CD4-positive, CD25-positive, alpha-beta regulatory T cell (primary cell): ENCODE measurements around the gene DLG2. TPM values are rescaled to one million over a fixed set of nuclear protein-coding genes. Genes with fewer than 3 reads are reported as not detected.
"Not testable (repeated sequence)": the region's sequence is repeated elsewhere in the genome, so short reads cannot be mapped to it uniquely, and the experiment has no call there.

Experiments
- ATAC-seq, 2 donors: fragments of 150-1000 bp; cut with Tn5 transposase; one replicate each; pipeline ENCODE4 v1.10.0; 2021; ENCODE audit warnings: low read depth in 2 of 2, moderate number of reproducible peaks in 2 of 2, moderate library complexity in 1 of 2
- DNase-seq, 3 donors: peaks; one replicate each; pipeline versions ENCODE4 v3.0.0 to v3.0.0-alpha.2; 2012 to 2022; ENCODE audit warnings: mixed read lengths in 1 of 3
- H3K27ac ChIP-seq: one replicate; pipeline ENCODE4 v1.7.0; 2013; ENCODE audit warnings: mild to moderate bottlenecking, low read length; ENCODE audit not compliant: insufficient read depth, poor library complexity, severe bottlenecking
- H3K27me3 ChIP-seq: one replicate; pipeline ENCODE4 v1.7.0; 2013; ENCODE audit warnings: low read length; ENCODE audit not compliant: control insufficient read depth, insufficient read depth
- H3K36me3 ChIP-seq: one replicate; pipeline ENCODE4 v1.7.0; 2013; ENCODE audit warnings: mild to moderate bottlenecking, low read length, moderate library complexity; ENCODE audit not compliant: control insufficient read depth, insufficient read depth
- H3K4me1 ChIP-seq: 2 replicates; pipeline ENCODE4 v1.7.0; 2013; ENCODE audit warnings: mild to moderate bottlenecking, low read length; ENCODE audit not compliant: insufficient read depth, control insufficient read depth, poor library complexity, severe bottlenecking
- H3K4me3 ChIP-seq: one replicate; pipeline ENCODE4 v1.7.0; 2013; ENCODE audit warnings: low read depth, mild to moderate bottlenecking, low read length, moderate library complexity
- H3K9me3 ChIP-seq, 2 experiments: 1 replicate in 1 of 2; 2 replicates in 1 of 2; pipeline ENCODE4 v1.7.0; 2013; ENCODE audit warnings: low read length in 2 of 2, mild to moderate bottlenecking in 1 of 2, moderate library complexity in 1 of 2; ENCODE audit not compliant: control insufficient read depth in 2 of 2
- H3K27ac Mint-ChIP-seq, 3 donors: one replicate each; pipeline ENCODE4 v1.8.0; 2020 to 2022; ENCODE audit warnings: mild to moderate bottlenecking in 3 of 3, mixed read lengths in 3 of 3, moderate library complexity in 2 of 3
- H3K27me3 Mint-ChIP-seq: one replicate; pipeline ENCODE4 v1.8.0; 2022; ENCODE audit warnings: mild to moderate bottlenecking, mixed read lengths
- H3K36me3 Mint-ChIP-seq: one replicate; pipeline ENCODE4 v1.8.0; 2020; ENCODE audit warnings: mixed read lengths
- H3K4me1 Mint-ChIP-seq, 4 donors: one replicate each; pipeline ENCODE4 v1.8.0; 2020 to 2022; ENCODE audit warnings: mixed read lengths in 4 of 4, mild to moderate bottlenecking in 1 of 4
- H3K4me3 Mint-ChIP-seq, 4 donors: one replicate each; pipeline ENCODE4 v1.8.0; 2020 to 2022; ENCODE audit warnings: mild to moderate bottlenecking in 4 of 4, mixed read lengths in 4 of 4, moderate library complexity in 3 of 4
- H3K9me3 Mint-ChIP-seq, 7 donors: one replicate each; pipeline ENCODE4 v1.8.0; 2020 to 2022; ENCODE audit warnings: mixed read lengths in 7 of 7, mild to moderate bottlenecking in 3 of 7, moderate library complexity in 2 of 7
- polyA plus RNA-seq, 4 donors: library from polyadenylated mRNA; unstranded; fragments of 300-500 nt; fragmentation: Illumina TruSeq; gene quantifications; one replicate each; pipeline ENCODE4 v1.2.3, GENCODE V29; 2021
- total RNA-seq: library from RNA; stranded (reverse); gene quantifications from one replicate; pipeline ENCODE4 v1.2.3, GENCODE V29; 2022

The DLG2 gene
- total and polyA plus RNA-seq, 5 donors from 2014 or later: 0.26 to 2.0 (median 0.94) TPM

GRCh38 chr11:85654343-85654742 is 27.2 kb upstream of the DLG2 start:
- not testable (repeated sequence) for H3K4me1 ChIP-seq, H3K9me3 Mint-ChIP-seq

GRCh38 chr11:85652786-85653447 is 25.8 kb upstream of the DLG2 start:
- Mint-ChIP-seq H3K27me3 (no peaks in the 10 kb centered on the region), H3K4me3 (no peak overlapping the region), H3K36me3 (no peaks in the 10 kb centered on the region), H3K27ac (peak overlapping the region in 1 of 3 donors; percentile 8), H3K4me1 (peaks cover 12 to 45% (median 29%) of the 10 kb centered on the region in 4 donors), H3K9me3 (no peaks in the 10 kb centered on the region)
- Histone ChIP-seq H3K36me3 (peaks cover 48% of the 10 kb centered on the region), H3K4me3 (peak overlapping the region; percentile 23), H3K27ac (peak overlapping the region; percentile 30), H3K27me3 (no peaks in the 10 kb centered on the region), H3K9me3 (no peaks in the 10 kb centered on the region), H3K4me1 (peaks cover 6% of the 10 kb centered on the region)
- ATAC-seq (no peak), DNase-seq (no peak)

More at GRCh38 chr11:85654343-85654742, 27.2 kb upstream of the DLG2 start:
- H3K9me3 ChIP-seq, H3K4me3 Mint-ChIP-seq, DNase-seq, H3K36me3 Mint-ChIP-seq, H3K4me3 ChIP-seq, H3K27me3 ChIP-seq, H3K27ac Mint-ChIP-seq, H3K27me3 Mint-ChIP-seq, ATAC-seq, H3K27ac ChIP-seq: not testable (repeated sequence)
- peaks cover 59% of the 10 kb centered on the region for H3K36me3 ChIP-seq
- peaks cover 15 to 41% (median 28%) of the 10 kb centered on the region in 4 donors for H3K4me1 Mint-ChIP-seq

GRCh38 chr11:85651118-85651517 is 24.0 kb upstream of the DLG2 start:
- H3K4me1 ChIP-seq: peaks cover 12% of the 10 kb centered on the region
- H3K36me3 Mint-ChIP-seq: no peaks in the 10 kb centered on the region
- H3K4me1 Mint-ChIP-seq: peaks cover 11 to 46% (median 28%) of the 10 kb centered on the region in 4 donors
- H3K27ac Mint-ChIP-seq: peak overlapping the region in 1 of 3 donors; percentile 15
- no peak for DNase-seq
- H3K27ac ChIP-seq: no peak overlapping the region
- no peak overlapping the region for H3K4me3 ChIP-seq
- no peaks in the 10 kb centered on the region for H3K27me3 ChIP-seq
- H3K9me3 ChIP-seq: no peaks in the 10 kb centered on the region
- H3K36me3 ChIP-seq: peaks cover 36% of the 10 kb centered on the region
- no peak overlapping the region for H3K4me3 Mint-ChIP-seq
- ATAC-seq: no peak
- H3K27me3 Mint-ChIP-seq: peaks cover 4% of the 10 kb centered on the region
- H3K9me3 Mint-ChIP-seq: no peaks in the 10 kb centered on the region

- Mint-ChIP-seq H3K4me3 (peak within 1 kb of the TSS; percentile 90 to 99 (median 97)), H3K27me3 (peaks cover 19% of the 10 kb centered on the region), H3K9me3 (no peaks in the 10 kb centered on the region), H3K36me3 (no peaks in the 10 kb centered on the region), H3K27ac (peak within 1 kb of the TSS; percentile 96 to 99 (median 98)), H3K4me1 (peaks cover 9 to 39% (median 23%) of the 10 kb centered on the region in 4 donors)
- H3K27me3 ChIP-seq: peaks cover 16% of the 10 kb centered on the region
- H3K4me1 ChIP-seq: peaks cover 12% of the 10 kb centered on the region
- ATAC-seq: peak; percentile 100
- peak; percentile 87 to 94 (median 91) for DNase-seq
- peaks cover 11% of the 10 kb centered on the region for H3K36me3 ChIP-seq
- peak within 1 kb of the TSS; percentile 98 for H3K4me3 ChIP-seq
- H3K27ac ChIP-seq: peak within 1 kb of the TSS; percentile 88
- H3K9me3 ChIP-seq: no peaks in the 10 kb centered on the region
Measured at GRCh38 chr11:85647604-85648299, 20.6 kb upstream of the DLG2 start, which contains the start of gene TMEM126A. Gene TMEM126A (plus strand): TSS chr11:85647967. CDS start chr11:85650256, 2,289 bp downstream.

- no peaks in the 10 kb centered on the region for H3K9me3 ChIP-seq
- H3K4me1 ChIP-seq: peaks cover 12% of the 10 kb centered on the region
- peak overlapping the region; percentile 98 for H3K4me3 ChIP-seq
- ATAC-seq (no peak), DNase-seq (no peak)
- peaks cover 25% of the 10 kb centered on the region for H3K27me3 Mint-ChIP-seq
- H3K27me3 ChIP-seq: peaks cover 16% of the 10 kb centered on the region
- H3K27ac ChIP-seq: peak overlapping the region; percentile 88
- peaks cover 9 to 35% (median 19%) of the 10 kb centered on the region in 4 donors for H3K4me1 Mint-ChIP-seq
- H3K27ac Mint-ChIP-seq: peak overlapping the region; percentile 69 to 99 (median 96)
- no peaks in the 10 kb centered on the region for H3K36me3 Mint-ChIP-seq
- peaks cover 10% of the 10 kb centered on the region for H3K36me3 ChIP-seq
- no peaks in the 10 kb centered on the region for H3K9me3 Mint-ChIP-seq
- peak overlapping the region; percentile 90 to 99 (median 97) for H3K4me3 Mint-ChIP-seq
Measured at GRCh38 chr11:85647078-85647477, 19.9 kb upstream of the DLG2 start.

- Mint-ChIP-seq H3K27ac (no peak overlapping the region), H3K4me1 (peaks cover 0 to 15% (median 10%) of the 10 kb centered on the region in 4 donors), H3K9me3 (no peaks in the 10 kb centered on the region), H3K27me3 (peaks cover 41% of the 10 kb centered on the region), H3K36me3 (peaks cover 5% of the 10 kb centered on the region), H3K4me3 (peak overlapping the region in 1 of 4 donors; percentile 64)
- Histone ChIP-seq H3K4me3 (no peak overlapping the region), H3K9me3 (no peaks in the 10 kb centered on the region), H3K36me3 (no peaks in the 10 kb centered on the region), H3K27ac (no peak overlapping the region), H3K4me1 (peaks cover 7% of the 10 kb centered on the region), H3K27me3 (peaks cover 16% of the 10 kb centered on the region)
- no peak for ATAC-seq
- no peak for DNase-seq
Measured at GRCh38 chr11:85643191-85643614, 16.1 kb upstream of the DLG2 start.

GRCh38 chr11:85634747-85635146 is 7.6 kb upstream of the DLG2 start:
- Mint-ChIP-seq H3K9me3 (no peaks in the 10 kb centered on the region), H3K4me1 (peaks cover 0 to 19% (median 8%) of the 10 kb centered on the region in 4 donors), H3K4me3 (no peak overlapping the region), H3K27me3 (no peaks in the 10 kb centered on the region), H3K36me3 (peaks cover 30% of the 10 kb centered on the region), H3K27ac (no peak overlapping the region)
- Histone ChIP-seq H3K4me3 (no peak overlapping the region), H3K27me3 (no peaks in the 10 kb centered on the region), H3K9me3 (no peaks in the 10 kb centered on the region), H3K27ac (no peak overlapping the region), H3K4me1 (no peaks in the 10 kb centered on the region), H3K36me3 (peaks cover 50% of the 10 kb centered on the region)
- ATAC-seq (no peak), DNase-seq (no peak)
